Stimulated activated CD8-positive, alpha-beta memory T cell treated with anti-CD3 and anti-CD28 coated beads, Interleukin-15, amount 100 ng/mL, for 4 hours (primary cell): ENCODE results near the gene VAPA.

Experiments
- DNase-seq, 2 donors: peaks; one replicate each; pipeline ENCODE4 v3.0.0-alpha.2; 2020; ENCODE audit warnings: low read depth in 2 of 2

VAPA gene

DNA sequence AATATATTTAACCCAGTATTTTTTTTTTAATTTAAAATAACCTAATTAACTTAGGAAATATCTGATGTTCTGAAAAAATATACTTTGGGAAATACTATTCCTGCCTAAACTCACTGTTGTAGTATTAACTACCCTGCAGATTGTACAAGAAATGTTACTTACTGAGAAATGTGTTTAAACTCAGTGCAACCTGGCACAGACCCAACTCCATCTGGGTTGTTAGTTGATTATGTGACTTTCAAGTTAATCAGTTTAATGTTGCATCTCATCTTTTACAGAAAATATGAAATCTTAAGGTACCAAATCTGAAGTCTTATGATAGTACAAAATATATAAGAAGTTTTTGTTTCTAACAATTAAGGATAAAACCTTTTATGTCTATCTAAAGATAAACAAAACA lies 27.3 kb downstream of the VAPA start:
- DNase-seq, result no peak

DNA sequence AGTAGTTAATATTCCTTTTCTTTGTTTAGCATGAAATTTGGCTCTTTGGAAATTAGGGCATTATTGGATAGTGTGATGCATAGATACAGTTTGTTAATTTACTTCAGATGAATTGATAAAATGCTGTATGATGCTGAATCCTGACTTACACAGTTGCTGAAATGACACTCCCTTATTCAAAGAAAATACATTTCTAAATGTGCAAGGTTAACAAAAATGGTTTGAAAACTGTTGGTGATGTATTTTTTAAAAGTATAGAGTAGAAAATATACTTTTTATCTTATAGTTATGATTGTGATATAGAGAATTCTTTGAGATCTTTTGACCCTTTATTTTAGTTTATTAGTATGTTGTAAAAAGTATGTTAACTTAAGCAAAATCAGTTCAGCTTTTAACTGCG lies 27.8 kb downstream of the VAPA start:
- DNase-seq, result no peak

DNA sequence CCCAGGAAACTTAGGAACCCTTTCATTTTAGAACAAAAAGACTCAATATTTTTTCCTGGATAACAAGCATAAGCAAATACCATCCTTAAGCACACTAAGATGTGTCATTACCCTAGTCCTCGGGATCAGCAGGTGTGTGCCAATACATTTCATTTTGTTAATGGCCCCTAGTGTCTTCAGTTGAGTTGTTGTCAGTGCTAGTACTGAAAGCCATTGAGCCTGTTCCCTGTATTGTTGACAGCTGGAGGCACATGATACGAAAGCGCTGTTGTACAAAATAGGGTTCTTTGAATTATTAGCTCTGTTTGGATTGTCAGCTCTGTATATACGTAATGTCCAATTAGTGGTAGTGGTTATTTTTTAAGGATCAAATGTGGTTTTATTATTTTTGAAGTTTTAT lies 29.5 kb downstream of the VAPA start:
- no peak for DNase-seq

DNA sequence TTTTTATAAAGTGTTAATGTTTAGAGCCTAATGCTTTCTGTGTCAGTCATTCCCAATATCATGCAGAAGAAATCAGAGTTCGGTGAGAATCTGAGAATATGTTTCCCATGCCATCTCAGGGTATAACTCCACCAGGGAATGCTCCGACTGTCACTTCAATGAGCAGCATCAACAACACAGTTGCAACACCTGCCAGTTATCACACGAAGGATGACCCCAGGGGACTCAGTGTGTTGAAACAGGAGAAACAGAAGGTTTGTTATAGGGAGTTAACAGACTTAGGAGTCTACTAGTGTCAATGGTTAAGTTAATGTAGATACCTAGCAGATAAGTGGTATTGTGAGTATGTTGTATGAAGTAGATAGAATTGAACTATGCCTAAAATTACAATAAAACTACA lies 31.0 kb downstream of the VAPA start:
- DNase-seq, result no peak

DNA sequence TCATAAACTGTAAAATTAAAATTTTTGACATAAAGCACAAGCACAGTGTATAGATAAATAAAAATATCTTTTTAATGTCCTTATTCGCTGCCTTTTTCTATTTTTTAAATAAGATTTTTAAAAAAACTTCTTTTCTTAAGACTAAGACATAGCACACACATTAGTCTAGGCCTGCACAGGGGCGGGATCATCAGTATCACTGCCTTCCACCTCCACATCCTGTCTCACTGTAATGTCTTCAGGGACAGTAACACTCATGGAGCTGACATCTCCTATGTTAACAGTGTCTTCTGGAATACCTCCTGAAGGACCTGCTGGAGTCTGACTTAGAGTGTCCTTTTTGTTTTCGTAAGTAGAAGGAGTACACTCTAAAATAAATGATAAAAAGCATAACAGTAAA lies 33.0 kb downstream of the VAPA start:
- DNase-seq, result no peak

DNA sequence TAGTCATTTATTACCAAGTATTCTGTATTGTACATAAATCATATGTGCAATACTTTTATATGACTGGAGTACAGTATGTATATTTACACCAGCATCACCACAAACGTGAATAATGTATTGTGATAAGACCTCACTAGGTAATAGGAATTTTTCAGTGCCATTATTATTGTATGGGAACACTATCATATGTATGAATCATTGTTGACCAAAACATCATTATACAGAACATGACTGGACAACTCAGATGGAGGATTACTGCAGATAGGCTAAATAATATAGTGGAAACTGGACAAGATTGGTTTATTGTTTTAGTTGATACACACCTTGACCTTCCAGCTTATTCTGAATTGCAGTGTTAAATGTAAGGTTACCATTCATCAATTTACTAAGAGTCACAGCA lies 33.4 kb downstream of the VAPA start:
- no peak for DNase-seq

DNA sequence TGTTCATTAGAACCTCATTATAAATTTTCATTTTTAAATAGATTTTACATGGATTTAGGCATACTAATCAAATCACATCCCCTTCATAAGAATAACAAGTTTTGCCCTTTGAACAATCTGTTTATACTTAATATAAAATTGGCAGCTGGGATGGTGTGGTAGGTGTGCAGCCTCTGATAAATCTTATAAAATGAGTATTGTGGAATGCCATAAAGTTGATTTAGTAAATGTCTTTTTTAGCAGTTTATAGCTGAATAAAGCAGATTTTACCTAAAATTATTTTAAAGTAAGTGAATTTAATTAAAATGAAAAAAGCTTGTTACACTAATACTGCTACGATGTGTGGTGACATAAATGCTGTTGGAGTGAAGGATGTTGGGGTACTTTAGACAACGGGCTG lies 35.5 kb downstream of the VAPA start:
- no peak for DNase-seq

DNA sequence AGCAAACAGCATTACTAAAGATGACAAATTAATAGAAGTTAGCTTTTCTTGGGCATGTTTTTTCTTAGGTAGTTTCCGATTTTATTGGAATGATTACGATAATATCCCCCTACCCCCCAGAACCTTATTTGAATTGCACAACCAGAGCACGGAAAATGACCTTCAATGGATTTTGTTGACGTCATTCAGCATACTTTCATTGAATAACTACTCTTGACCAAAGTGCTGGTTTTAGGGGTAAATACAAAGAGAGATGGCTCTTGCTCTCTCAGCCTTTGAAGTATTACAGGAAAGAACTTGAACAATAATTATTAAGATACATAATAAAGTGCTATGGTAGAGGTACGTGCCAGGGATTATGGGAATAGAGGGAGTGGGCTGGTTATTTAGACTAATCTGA lies 36.0 kb downstream of the VAPA start:
- DNase-seq, result no peak

DNA sequence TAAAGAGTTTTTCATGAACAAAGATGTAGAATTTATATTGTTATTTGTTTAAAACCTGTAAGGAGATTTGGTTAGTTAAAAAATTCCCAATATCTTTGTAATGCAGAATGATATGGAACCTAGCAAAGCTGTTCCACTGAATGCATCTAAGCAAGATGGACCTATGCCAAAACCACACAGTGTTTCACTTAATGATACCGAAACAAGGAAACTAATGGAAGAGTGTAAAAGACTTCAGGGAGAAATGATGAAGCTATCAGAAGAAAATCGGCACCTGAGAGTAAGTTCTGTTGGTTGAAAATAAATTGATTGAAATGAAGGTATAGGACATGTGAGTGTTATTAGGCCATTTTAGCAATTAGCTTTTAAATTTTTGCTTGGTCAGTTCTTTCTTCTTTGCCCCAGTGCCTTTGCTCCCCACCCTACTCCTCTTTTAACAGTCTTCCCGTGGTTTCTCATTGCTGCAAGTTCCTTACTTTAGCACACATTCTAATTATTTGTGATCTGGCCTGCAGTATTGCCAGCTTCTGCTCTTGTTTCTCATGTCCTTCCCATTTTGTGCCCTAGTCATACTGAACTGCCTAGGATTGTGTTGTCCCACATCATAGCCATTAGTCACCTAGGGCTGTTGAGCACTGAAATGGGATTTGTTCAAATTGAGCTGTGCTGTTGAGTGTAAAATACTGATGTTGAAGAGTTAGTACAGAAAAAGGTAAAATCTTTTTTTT lies 36.6 kb downstream of the VAPA start:
- no peak for DNase-seq

DNA sequence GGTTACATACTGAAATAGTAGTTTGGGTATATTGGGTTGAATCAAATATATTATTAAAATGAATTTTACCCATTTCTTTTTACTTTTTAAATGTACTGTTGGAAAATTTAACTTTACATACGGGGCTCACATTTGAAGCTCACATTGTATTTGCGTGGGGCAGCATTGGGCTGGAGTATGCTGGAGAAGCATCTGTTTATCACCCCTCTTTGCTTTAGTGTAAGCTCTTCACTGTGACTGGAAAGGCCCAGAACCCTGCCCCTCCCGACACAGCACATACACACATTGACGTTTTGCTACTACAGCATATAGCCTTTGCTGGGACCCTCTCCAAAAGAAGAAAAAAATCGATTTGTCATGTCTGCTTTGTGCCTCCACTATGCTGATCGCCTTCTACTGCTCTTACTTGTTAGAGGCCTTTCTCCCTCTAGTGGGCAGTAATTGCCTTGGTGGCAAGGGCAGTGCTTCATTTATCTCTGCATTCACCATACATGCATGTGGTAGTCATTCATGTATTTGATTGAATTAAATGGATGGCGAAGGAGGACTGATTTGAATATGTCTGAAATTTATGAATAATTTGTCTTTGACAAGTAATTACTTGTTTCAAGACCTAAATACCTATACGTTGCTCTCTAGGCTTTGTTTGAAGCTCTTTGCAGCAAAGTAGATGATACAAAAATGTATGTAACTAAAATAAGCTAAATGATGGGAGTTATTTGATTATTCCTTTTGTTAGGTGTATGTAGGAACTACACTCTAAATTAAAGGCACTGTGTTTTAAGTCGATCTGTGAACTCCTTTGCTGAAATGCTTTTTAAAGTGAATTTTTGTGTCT lies 37.4 kb downstream of the VAPA start:
- no peak for DNase-seq

DNA sequence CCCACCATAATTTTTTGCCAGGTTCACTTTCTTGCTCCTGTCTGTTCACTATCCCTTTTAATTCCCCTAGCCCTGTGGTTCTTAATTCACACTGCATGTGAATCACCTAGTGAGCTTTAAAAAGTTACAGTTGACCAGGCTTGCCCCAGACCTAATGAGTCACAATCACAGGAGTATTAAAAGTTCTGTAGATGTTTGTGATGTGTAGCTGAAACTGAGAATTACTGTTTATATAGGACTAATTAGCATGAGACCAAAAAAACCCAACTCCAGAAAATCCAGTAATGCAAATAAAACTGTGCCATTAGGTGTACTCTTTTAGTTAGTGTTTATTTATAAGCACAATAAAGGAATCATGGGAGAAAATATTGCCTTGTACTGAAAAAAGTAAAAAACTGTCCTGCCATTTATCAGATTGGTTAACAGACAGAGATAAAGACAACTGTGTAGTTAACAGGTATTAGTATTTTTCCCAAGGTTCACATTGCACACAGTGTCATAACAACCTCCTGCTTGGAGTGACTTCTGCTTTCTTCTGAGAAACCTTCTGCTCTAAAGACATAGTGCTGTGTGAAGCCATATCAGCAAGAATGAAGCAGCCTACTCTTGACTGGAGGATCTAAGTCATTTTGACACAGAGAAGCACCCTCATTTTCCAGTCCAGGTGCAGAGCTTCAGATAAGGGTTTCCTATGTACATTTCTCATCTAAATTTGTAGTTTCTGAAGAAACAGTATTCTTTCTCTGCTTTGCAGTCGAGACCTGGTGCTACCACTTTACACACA lies 39.0 kb downstream of the VAPA start:
- no peak for DNase-seq

DNA sequence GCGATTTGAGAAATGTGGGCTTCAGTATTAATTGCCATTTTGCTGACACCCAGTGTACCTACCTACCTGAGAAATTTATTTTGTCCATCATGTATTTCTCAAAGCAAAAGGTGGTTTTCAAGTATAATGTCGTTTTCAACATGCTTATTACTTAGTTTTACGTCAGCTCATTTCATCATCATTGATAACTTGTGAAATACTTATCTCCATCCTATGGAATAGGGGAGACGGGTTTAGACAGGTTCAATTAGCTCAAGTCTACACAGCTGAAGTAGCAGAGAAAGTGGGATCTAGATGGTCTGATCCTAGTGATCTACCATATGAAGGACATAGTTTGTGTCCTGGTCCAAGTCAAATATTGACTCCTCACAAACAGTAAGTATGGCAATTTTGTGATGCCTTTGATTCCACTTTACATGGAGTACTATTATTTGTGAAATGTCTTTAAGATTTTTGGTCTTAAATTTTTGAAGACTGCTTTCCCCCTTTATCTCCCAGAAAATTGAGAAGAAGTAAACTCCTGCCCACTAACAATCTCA lies 45.1 kb downstream of the VAPA start:
- DNase-seq, result no peak

DNA sequence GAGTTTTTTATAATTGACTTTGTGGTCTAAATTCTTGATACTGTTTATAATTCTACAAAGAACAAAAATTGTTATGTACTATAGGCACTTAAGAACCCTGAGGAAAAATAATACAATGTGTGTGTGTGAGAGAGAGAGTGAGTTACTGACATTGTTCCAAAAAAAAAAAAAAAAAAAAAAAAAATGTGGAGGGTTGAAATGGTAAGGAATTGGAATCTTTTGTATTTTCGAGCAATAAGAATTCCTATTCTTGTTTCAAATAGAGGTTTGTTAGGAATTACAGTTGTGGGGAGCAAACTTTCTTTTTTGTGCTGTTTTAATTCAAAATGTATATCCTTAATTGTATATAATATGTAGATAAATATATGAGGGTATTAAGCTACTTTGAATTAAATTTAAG lies 45.7 kb downstream of the VAPA start:
- no peak for DNase-seq

DNA sequence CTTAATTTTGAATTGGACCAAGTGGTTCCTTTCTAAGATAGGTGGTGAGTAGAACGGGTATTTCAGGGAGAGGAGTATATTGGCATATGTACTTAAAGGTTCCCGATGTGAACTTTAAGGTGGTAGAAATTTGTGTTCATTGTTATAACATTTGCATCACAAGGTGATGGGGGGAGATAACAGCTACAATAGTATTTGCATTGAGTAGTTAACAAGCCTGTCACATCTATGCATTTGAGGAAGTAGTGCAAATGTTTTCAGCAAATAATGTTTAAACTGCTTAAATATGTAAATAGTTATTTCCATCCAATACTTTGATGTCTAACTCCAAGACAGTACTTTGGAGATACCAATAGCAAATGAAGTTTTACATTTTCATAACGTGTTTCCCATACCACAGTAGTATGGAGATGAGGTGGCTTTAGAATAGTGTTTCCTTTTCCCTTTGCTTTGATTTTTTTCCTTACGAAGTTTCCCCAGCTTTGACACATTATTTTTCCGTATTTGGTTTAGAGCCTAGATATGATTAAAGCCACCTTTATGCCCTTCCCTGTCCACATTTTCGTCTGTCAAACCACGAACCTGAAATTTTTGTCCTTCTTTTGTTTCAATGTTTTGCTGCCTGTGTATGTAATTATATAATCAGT lies 46.6 kb downstream of the VAPA start:
- no peak for DNase-seq

DNA sequence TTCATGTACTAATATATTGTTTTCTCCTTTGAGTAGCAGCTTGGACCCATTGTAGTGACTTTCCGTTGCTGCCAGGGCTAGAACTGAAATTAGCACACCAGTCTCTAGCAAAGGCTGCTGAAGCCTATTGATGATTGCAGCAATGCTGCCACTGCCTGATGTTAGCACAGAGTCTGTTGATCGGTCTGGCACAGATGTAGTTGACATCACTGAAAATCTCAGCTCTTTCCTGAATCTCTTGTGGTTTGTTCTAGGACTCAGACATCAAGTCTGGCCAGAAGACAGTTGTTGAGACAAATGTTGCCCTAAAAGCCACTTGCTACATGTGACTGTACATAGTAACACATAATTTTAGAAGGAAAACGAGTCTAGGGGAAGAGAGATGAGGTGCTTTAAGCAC lies 47.2 kb downstream of the VAPA start:
- DNase-seq, result no peak

DNA sequence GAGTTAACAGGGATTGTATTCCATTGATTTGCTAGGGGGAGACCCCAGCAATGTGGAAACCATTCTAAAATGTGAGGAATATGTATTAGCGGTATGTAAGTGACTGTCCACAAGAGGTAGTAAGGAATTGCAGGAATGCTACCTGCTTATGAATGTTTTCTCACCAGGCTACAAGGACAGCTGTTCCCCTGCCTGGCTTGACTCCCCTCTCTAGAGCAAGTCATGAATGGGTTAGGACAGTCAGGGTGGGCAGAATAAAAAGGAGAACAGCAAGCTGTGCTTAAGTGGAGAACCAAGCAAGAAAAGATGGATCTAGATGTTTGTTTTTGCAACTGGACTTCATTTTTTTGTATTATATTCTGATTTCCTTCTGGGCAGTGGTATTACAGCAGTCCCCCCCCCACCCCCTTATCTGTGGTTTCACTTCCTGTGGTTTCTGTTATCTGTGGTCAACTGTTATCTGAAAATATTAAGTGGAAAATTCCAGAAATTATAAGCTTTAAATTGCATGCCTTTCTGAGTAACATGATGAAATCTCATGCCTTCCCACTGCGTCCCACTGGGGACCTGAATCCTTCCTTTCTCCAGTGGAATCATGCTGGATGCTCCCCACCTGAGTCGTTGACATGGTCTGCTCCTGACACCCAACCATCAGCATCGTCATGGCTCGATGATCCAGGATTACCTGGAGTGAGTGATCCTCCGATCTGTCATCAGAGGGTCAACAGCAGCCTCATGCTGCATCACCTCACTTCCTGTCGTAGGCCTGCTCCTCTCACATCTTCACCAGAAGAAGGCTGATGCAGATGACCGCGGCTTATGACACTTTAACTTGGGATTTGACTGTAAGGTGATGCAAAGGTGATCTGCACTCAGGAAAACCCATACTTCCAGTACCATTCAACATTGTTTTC lies 52.2 kb downstream of the VAPA start:
- DNase-seq, result no peak

DNA sequence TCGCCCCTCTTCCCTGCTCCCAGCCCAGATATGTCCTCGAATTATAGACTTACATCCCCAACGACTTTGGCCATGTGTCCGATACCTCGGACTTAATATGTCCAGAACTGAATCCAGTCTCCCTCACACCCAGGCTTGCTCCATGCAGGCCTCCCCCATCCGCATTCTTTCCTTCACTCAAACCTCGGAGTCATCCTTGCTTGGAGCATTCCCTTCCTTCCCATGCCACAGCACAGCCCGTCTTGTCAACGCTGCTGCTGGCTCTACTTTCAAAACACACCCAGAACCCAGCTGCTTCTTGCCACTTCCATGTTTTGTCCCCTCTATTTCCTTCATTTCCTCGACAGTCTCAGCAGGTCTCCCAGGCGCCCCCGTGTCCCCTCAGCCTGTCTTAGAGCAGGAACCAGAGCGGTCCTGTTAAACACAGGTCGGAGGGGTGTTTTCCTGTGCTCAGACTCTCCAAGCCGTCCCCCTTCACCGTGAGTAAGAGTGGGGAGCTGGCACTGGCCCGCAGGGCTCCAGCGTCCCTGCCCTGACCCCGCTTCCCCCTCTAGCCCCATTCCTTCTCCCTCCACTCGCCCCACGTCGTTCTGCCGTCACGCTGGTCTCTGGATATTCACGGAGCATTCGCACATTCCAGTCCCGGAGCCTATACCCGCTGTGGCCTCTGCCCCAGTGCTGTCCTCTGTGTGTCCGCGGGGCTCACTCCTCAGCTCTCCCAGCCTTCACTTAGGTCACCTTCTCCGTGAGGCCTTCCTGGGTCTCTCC lies 54.4 kb downstream of the VAPA start:
- no peak for DNase-seq

DNA sequence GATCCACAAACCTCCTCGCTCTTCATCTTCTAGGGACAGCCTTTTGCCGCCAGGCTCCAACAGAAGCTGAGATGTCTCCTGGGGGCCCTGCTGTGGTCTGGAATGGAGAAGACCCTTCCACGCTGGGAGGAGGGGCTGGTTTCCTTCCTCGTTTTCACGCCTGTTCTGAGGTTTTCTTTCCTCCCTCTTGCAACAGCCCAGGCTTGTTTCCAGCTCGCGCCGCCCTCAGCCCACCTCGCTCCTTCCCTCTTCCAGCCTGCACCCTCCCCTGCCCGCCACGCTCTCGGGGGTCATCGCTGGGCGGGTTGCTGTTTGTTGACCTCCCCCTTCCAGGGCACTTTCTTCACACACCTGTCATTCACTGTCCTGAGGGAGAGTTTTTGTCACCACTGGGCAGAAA lies 55.4 kb downstream of the VAPA start:
- no peak for DNase-seq

DNA sequence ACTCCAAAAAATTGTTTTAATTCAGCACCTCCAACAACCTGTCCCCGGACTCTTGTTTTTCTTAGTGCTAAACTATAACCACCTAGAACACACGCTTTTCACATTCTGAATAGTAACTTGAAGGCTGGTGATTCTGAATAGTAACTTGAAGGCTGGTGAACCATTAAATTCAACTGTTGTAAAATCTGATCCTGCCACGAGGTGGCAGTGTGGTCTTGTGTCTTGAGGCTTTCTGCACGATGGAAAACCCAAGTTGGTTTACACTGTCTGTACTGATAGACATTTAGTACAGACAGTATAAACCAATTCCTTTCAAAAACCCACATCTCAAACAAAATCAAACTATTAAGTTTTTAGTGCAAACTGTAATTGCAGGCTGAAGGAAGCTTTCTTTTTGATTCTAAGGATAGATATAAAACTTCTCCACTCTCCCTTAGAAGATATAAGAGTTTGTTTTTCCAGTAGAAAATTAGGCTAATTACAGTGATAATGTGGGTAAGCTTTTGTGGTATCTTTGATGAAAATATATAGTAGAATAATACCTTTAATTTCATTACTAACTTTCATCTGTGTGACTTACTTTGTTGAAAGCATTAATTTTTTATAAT lies 57.6 kb downstream of the VAPA start:
- peak; percentile 7 to 37 for DNase-seq

DNA sequence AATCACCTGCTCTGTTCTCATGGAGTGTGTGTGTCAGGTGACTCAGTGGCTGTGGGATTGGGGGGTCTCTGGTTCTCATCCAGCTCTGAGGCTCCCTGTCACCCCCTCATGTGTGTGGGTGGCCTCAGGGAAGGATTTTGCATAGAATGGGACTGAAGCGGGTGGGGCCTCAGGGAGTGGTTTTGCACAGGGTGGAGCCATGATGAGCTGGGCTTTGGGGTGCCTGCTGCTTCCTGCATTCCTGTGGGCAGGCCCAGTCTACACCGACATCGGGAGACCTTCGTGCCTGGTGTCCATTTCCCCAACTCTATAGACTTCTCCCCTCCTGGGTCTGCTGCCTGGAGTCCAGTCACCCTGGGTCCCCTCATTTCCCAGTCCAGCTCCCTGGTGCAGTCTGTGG lies 59.7 kb downstream of the VAPA start:
- DNase-seq, result no peak
